ENCODE results near the gene IRAK4.

IRAK4 gene

GRCh38 chr12:43766291-43766690 lies 7.5 kb downstream of the IRAK4 start:
- no peak for DNase-seq (ENCODE audit: low read depth)

- DNase-seq (ENCODE audit: low read depth) = no peak
These were observed 17.7 kb downstream of the IRAK4 start for GRCh38 chr12:43776498-43776897.

GRCh38 chr12:43786899-43787693 lies 28.3 kb downstream of the IRAK4 start:
- DNase-seq (ENCODE audit: low read depth) = no peak

- DNase-seq (ENCODE audit: low read depth) = no peak
These were observed 31.2 kb downstream of the IRAK4 start for GRCh38 chr12:43789941-43790340.

- DNase-seq (ENCODE audit: low read depth) = no peak
These were observed 37.0 kb downstream of the IRAK4 start for GRCh38 chr12:43795716-43796280.

- DNase-seq (ENCODE audit: low read depth) = no peak
These were observed 38.9 kb downstream of the IRAK4 start for GRCh38 chr12:43797561-43798217.

- DNase-seq (ENCODE audit: low read depth) = no peak
These were observed 46.6 kb downstream of the IRAK4 start for GRCh38 chr12:43805149-43805859.

GRCh38 chr12:43805860-43806736 lies 47.3 kb downstream of the IRAK4 start, which contains the start of gene TWF1:
TSS of gene TWF1 (minus strand) at chr12:43806317. CDS start at chr12:43806245, 72 bp downstream.
- no peak for DNase-seq (ENCODE audit: low read depth)

- DNase-seq (ENCODE audit: low read depth) = no peak
These were observed 48.0 kb downstream of the IRAK4 start for GRCh38 chr12:43806737-43807072.

- DNase-seq (ENCODE audit: low read depth) = no peak
These were observed 48.6 kb downstream of the IRAK4 start for GRCh38 chr12:43807386-43807785.

- DNase-seq (ENCODE audit: low read depth) = no peak
These were observed 53.3 kb downstream of the IRAK4 start for GRCh38 chr12:43812057-43812456.

GRCh38 chr12:43812926-43813325 lies 54.2 kb downstream of the IRAK4 start:
- no peak for DNase-seq (ENCODE audit: low read depth)

- DNase-seq (ENCODE audit: low read depth) = no peak
These were observed 56.7 kb downstream of the IRAK4 start for GRCh38 chr12:43815416-43815815.

GRCh38 chr12:43816168-43816567 lies 57.4 kb downstream of the IRAK4 start:
- no peak for DNase-seq (ENCODE audit: low read depth)

GRCh38 chr12:43824207-43824775 lies 65.5 kb downstream of the IRAK4 start:
- DNase-seq (ENCODE audit: low read depth) = no peak

- no peak for DNase-seq (ENCODE audit: low read depth)
These were observed 67.9 kb downstream of the IRAK4 start for GRCh38 chr12:43826681-43827080.

- DNase-seq (ENCODE audit: low read depth) = no peak
These were observed 68.3 kb downstream of the IRAK4 start for GRCh38 chr12:43827093-43827492.

GRCh38 chr12:43832463-43833168 lies 73.9 kb downstream of the IRAK4 start:
- no peak for DNase-seq (ENCODE audit: low read depth)

GRCh38 chr12:43835264-43835655 lies 76.5 kb downstream of the IRAK4 start:
- no peak for DNase-seq (ENCODE audit: low read depth)

- DNase-seq (ENCODE audit: low read depth) = no peak
These were observed 77.1 kb downstream of the IRAK4 start, which contains the start of gene TMEM117 for GRCh38 chr12:43835656-43836474. TSS of gene TMEM117 (plus strand) at chr12:43836081.
